ENCODE measurements around the gene SLIT3. TPM values are rescaled to one million over a fixed set of nuclear protein-coding genes. Genes with fewer than 3 reads are reported as not detected.

The SLIT3 gene
- total RNA-seq, 4 donors from 2014 or later, result 46.3 to 89.0 (median 68.0) TPM

DNA sequence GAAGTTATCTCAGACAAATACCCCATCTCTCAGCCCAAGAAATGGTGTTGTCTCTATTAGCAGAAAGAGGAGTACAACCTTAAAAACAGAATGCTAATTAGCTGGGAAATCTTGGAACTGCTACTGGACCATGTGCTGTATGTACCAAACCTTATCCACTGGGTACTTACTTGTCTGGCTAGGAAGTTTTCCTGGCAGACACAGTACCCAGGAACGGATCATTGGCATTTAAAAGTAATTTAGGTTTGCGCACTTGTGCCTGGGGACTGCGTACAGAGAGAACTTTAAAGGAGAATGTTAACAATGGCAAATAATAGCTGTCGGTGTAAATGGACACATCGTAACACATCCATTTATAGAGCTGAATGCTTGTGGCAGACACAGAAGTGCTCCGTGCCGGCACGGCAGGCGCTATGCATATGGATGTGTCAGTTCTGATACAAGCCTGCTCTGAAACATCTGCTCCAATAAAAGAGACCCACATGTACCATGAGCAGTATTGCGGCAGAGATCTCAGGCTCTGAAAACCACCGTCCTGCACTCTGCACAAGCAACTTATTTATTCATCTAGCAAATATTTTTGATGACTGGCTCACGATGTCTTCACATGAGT is 431.2 kb downstream of the SLIT3 start:
- ATAC-seq (ENCODE audit: low FRiP score) (no peak), DNase-seq (ENCODE audit: low spot score) (no peak)
- TF ChIP-seq, protein P1, sequence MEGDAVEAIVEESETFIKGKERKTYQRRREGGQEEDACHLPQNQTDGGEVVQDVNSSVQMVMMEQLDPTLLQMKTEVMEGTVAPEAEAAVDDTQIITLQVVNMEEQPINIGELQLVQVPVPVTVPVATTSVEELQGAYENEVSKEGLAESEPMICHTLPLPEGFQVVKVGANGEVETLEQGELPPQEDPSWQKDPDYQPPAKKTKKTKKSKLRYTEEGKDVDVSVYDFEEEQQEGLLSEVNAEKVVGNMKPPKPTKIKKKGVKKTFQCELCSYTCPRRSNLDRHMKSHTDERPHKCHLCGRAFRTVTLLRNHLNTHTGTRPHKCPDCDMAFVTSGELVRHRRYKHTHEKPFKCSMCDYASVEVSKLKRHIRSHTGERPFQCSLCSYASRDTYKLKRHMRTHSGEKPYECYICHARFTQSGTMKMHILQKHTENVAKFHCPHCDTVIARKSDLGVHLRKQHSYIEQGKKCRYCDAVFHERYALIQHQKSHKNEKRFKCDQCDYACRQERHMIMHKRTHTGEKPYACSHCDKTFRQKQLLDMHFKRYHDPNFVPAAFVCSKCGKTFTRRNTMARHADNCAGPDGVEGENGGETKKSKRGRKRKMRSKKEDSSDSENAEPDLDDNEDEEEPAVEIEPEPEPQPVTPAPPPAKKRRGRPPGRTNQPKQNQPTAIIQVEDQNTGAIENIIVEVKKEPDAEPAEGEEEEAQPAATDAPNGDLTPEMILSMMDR (IDR thresholded peaks at IDR 0.05), result no peak

DNA sequence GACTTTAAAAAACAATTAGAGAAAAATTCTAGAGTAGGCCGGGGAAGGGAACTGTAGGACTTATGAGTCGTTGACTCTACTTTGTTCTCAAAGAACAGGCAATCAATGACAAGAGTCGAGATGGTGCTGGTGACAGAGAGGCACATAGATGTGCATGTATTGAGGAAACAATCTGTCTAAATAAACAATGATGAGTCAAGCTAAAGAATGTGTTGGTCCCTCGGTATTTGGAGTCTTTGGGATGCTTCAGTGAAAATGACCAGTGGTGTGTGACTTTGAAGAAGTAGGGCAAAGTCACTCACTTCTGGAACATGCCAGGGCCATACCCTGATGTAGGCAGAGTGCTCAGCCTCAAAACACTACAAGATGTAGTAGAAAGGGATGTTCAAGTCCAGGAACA is 433.7 kb downstream of the SLIT3 start:
- DNase-seq (ENCODE audit: low spot score) (no peak), ATAC-seq (ENCODE audit: low FRiP score) (no peak)
- TF ChIP-seq, protein P1 (IDR thresholded peaks at IDR 0.05), result no peak

DNA sequence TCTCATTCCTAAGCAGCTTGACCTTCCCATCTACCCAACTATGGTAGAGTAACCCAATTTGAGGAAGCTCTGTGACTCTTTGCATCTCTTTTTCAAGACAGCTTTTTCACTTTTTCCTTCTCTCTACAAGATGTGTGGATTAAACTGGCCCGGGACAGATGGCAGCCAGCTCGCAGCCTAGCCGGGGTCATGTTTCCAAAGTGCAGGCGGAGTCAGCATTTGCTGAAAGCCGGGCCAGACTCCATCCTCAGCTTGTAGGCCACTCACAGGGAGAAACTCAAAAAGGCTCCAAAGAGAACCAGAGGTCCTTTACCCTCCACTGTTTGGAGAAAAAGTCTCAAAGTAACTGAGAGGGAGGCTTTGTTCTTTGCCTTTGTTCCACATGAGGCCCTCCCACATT is 435.0 kb downstream of the SLIT3 start:
- ATAC-seq (ENCODE audit: low FRiP score) (no peak), DNase-seq (ENCODE audit: low spot score) (no peak)
- TF ChIP-seq, protein P1 (IDR thresholded peaks at IDR 0.05), result no peak

DNA sequence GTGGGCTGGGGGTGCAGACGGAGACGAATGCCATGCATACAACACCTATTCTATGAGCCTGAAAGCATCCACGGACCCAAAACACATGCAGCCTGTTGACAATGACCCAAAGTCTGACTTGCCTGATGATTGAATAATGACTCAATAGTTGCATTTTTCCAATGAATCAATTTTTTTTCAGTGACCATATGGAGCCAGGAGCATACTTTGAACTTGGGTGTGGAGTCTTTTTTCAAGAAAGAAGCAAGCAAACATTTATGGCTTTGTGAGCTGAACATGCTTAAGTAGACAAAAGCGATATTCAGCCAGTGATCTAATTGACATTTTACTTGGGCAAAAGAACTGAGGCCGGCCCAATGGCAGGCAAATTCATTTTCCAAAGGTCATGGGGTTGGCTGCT is 437.9 kb downstream of the SLIT3 start:
- DNase-seq (ENCODE audit: low spot score) (no peak), ATAC-seq (ENCODE audit: low FRiP score) (no peak)
- TF ChIP-seq, protein P1 (IDR thresholded peaks at IDR 0.05), result no peak

DNA sequence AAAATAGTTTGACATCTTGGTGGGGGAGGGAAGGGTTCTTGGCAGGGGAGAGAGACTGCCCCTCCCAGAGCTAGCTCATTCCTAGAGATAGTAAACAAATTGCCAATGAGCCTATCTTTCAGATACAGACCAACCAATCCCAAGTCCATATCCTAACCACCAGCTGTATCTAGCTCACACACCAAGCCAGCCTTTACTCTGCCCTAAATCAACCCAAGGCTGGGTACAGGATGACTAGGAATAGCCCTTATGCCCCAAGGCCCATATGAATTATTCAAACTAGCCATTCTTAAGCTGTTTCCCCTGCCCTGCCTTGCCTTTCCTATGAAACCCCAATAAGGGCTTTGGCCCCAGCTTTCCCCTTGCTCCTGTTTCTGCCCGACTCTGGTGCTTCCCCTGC is 440.4 kb downstream of the SLIT3 start:
- TF ChIP-seq, protein P1 (IDR thresholded peaks at IDR 0.05), result no peak
- ATAC-seq (ENCODE audit: low FRiP score) (no peak), DNase-seq (ENCODE audit: low spot score) (no peak)

DNA sequence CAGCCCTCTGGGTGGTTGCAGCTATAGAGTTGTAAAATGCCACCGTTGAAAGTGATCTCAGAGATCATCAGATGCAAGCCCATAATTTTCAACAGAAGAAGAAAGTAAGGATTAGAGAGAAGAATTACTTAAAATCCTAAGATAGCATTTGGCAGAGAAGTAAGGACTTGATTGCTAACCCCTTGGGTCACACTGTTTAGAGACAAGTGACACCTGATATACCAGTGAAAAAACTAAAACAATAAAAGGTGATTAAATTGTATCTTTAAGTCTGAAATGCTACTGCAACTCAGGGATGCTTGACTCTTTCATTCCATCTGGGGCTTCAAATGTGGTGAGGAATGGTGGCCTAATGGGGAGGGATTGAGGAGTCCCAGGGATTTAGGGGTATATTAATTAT is 440.9 kb downstream of the SLIT3 start:
- DNase-seq (ENCODE audit: low spot score) (no peak), ATAC-seq (ENCODE audit: low FRiP score) (no peak)
- TF ChIP-seq, protein P1 (IDR thresholded peaks at IDR 0.05), result no peak

DNA sequence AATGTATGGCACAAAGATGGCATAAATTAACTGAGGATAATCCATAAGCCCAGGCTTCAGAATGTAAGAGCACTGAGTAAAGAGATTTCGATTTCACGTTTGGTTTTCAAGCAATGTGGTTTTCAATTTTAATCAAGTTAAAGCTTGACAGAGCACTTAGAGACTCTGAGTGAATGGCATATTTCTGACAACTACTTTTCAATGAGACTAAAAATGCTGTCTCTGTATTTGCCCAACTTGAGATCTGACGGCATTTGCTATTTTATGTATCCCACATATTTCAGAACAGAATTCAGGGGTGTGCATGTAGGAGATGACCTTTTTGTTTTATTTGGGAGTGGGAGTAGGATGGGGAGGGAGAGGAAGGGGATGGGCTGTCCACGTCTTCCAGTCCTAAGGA is 441.5 kb downstream of the SLIT3 start:
- DNase-seq (ENCODE audit: low spot score) (no peak), ATAC-seq (ENCODE audit: low FRiP score) (no peak)
- TF ChIP-seq, protein P1 (IDR thresholded peaks at IDR 0.05), result no peak

All from omental fat pad (tissue), 4 donors.